Measurements from ENCODE around the gene CNOT11. TPM values are rescaled to one million over a fixed set of nuclear protein-coding genes. Genes with fewer than 3 reads are reported as not detected.
A peak's percentile ranks its signal among the peaks of the same experiment; 100 is the strongest.

Gene CNOT11
- total and polyA plus RNA-seq, 2 of the 13 experiments (the other 11 are each of a cell fraction or from before 2014, with no cell fraction given): 114 to 209 TPM

- TF ChIP-seq HNRNPL (IDR thresholded peaks at IDR 0.05; ENCODE audit: low read depth, low read length): no peak
- peak; percentile 25; the same call in 1 of the 2 replicates for TF ChIP-seq E2F1 (CRISPR knock-in tag; IDR thresholded peaks at IDR 0.05)
- TF ChIP-seq NCOR1 (IDR thresholded peaks at IDR 0.05; ENCODE audit: borderline replicate concordance, low read length): no peak
- TF ChIP-seq MIXL1 (CRISPR knock-in tag; IDR thresholded peaks at IDR 0.05): peak; percentile 61; the same call in 1 of the 2 replicates
- TF ChIP-seq SETDB1 (CRISPR knock-in tag; IDR thresholded peaks at IDR 0.05; ENCODE audit: borderline replicate concordance): no peak
- no peak for TF ChIP-seq ZSCAN30 (CRISPR knock-in tag; IDR thresholded peaks at IDR 0.05)
- no peak for TF ChIP-seq ZBTB33 (CRISPR knock-in tag; IDR thresholded peaks at IDR 0.05)
- no peak for TF ChIP-seq ATF5 (CRISPR knock-in tag; IDR thresholded peaks at IDR 0.05; ENCODE audit: low read depth)
- no peak for TF ChIP-seq HNF4G (IDR thresholded peaks at IDR 0.05; ENCODE audit: borderline replicate concordance, low read depth, low read length)
- TF ChIP-seq HNF4G (CRISPR knock-in tag; IDR thresholded peaks at IDR 0.05; ENCODE audit: borderline replicate concordance, low read depth): no peak
- 0 out of 2 replicates have a peak, but pooled peaks have one; percentile 56 for TF ChIP-seq ZNF607 (CRISPR knock-in tag; IDR thresholded peaks at IDR 0.05; ENCODE audit: borderline replicate concordance)
- no peak; the same call in 1 of the 2 replicates for TF ChIP-seq DMAP1 (CRISPR knock-in tag; IDR thresholded peaks at IDR 0.05)
- TF ChIP-seq XRCC5 (optimal IDR thresholded peaks at IDR 0.05; ENCODE audit: low read length): peak; percentile 43
- TF ChIP-seq ZNF558 (CRISPR knock-in tag; IDR thresholded peaks at IDR 0.05; ENCODE audit: borderline replicate concordance): no peak
- peak; percentile 39; the same call in 1 of the 2 replicates for TF ChIP-seq ZNF510 (CRISPR knock-in tag; IDR thresholded peaks at IDR 0.05; ENCODE audit: low read depth)
- TF ChIP-seq ZNF644 (CRISPR knock-in tag; IDR thresholded peaks at IDR 0.05; ENCODE audit: low read depth): no peak
- no peak for TF ChIP-seq KIAA2018 (CRISPR knock-in tag; IDR thresholded peaks at IDR 0.05; ENCODE audit: borderline replicate concordance)
Measured at GRCh38 chr2:101205521-101206479, 46.9 kb upstream of the CNOT11 start (continued).

Measured in HepG2 (cell line).